ENCODE measurements around the gene ATG16L2. TPM values are rescaled to one million over a fixed set of nuclear protein-coding genes. Genes with fewer than 3 reads are reported as not detected.
A peak's percentile ranks its signal among the peaks of the same experiment; 100 is the strongest.

ATG16L2 gene
- total RNA-seq, 1 donor from 2014 or later: 44.0 TPM

GRCh38 chr11:72828692-72829101, 14.5 kb downstream of the ATG16L2 start:
- Mint-ChIP-seq H3K27me3 (ENCODE audit: low read depth) (no peaks in the 10 kb centered on the region), H3K4me1 (peaks cover 11% of the 10 kb centered on the region), H3K36me3 (no peaks in the 10 kb centered on the region), H3K9me3 (no peaks in the 10 kb centered on the region), H3K4me3 (no peak overlapping the region), H3K27ac (no peak overlapping the region)
- TF ChIP-seq CTCF (IDR thresholded peaks at IDR 0.05; ENCODE audit: unreplicated experiment): no peak
- no peak for DNase-seq (ENCODE audit: low spot score in 2 of 2, unreplicated experiment in 2 of 2)

DNA sequence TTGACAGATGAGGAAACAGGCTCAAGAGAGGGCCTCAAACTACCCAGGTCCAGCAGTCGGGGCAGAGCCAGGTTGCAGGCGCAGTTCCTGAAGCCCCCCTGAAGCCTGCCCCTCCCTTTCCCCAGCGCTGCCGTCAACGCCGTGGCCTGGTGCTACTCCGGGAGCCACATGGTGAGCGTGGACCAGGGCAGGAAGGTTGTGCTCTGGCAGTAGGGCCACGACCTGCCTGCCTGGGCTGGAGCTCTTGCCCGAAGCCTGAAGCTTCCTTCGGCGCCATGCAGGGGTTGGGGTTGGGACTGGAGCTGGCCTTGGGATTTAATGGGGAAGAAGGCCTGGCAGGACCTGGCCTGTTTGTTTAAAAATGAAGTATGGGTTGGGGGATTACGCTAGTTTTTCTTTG, 15.0 kb downstream of the ATG16L2 start:
- no peak for TF ChIP-seq CTCF (IDR thresholded peaks at IDR 0.05; ENCODE audit: unreplicated experiment)
- Mint-ChIP-seq H3K4me1 (peaks cover 11% of the 10 kb centered on the region), H3K27me3 (ENCODE audit: low read depth) (no peaks in the 10 kb centered on the region), H3K9me3 (no peaks in the 10 kb centered on the region), H3K36me3 (no peaks in the 10 kb centered on the region), H3K27ac (no peak overlapping the region), H3K4me3 (no peak overlapping the region)
- DNase-seq (ENCODE audit: low spot score in 2 of 2, unreplicated experiment in 2 of 2): no peak

DNA sequence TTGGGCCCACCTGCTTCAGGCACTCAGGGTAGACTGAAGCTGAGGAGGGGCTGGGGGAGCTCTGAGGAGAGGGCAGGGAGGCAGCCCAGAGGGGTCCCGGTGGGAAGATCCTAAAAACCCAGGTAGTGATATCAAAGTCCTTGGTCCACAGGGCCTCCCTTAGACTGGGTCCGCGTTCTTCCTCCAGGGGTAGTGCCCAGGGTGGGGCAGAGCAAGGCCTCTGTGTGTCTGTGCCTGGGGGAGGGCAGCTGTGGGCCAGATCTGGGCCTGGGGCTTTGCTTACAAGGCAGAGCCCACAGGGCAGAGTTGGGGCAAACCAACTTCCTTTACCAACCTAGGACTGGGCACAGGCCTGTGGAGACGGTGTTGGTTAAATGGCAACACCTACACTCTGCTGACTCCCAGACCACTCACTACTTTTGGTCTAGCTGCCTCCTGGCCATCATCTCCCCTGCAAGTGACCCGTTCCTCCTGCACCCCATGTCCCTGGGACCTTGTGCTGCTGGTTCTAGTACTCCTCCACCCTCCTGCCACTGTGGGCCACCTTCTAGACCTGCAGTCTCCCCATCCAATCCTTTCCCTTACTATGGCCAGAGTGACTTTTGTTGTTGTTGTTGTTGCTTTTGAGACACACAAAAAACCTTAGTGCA, 15.8 kb downstream of the ATG16L2 start:
- peaks cover 11% of the 10 kb centered on the region for H3K4me1 Mint-ChIP-seq
- no peak overlapping the region for H3K4me3 Mint-ChIP-seq
- DNase-seq (ENCODE audit: low spot score in 2 of 2, unreplicated experiment in 2 of 2): no peak
- H3K9me3 Mint-ChIP-seq: no peaks in the 10 kb centered on the region
- TF ChIP-seq CTCF (IDR thresholded peaks at IDR 0.05; ENCODE audit: unreplicated experiment): no peak
- no peaks in the 10 kb centered on the region for H3K27me3 Mint-ChIP-seq (ENCODE audit: low read depth)
- no peak overlapping the region for H3K27ac Mint-ChIP-seq
- H3K36me3 Mint-ChIP-seq: no peaks in the 10 kb centered on the region

DNA sequence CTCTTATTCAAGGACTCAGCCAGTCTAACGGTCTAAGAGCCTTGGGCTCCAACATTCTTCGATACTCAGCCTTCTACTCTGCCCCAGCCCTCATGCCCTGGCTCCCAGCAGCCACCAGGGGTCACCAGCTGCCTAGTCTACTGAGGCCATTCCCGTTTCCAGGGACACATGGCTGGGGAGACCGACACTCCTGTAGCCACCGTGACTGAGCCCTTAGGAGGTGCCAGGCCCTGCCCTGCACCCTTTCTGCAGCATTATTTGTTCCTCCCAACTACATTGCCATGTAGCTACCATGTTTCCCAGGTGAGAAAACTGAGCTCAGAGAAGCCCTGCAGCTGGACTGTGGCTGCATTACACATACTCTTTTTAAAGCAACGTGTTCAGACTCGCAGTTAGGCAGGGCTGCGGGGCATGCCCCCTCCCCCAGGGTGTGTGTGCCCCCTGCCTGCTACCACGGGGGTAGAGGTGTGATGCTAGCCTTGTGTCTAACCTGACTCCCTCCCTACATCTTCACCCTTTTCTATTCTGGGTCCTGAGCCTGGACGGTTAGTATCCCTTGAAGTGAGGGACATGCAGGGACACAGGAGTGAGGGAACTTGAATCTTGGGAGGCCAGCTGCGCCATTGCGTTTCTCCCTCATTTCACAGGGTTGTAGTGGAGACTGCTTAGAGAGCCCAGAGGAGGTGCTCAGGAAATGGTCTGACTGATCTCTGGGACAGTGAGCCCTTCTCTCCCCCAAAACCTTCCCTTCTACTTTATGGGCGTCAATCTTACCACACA, 17.5 kb downstream of the ATG16L2 start:
- H3K4me1 Mint-ChIP-seq: peaks cover 17% of the 10 kb centered on the region
- peak in 1 of 2 experiments; percentile 84 for DNase-seq (ENCODE audit: low spot score in 2 of 2, unreplicated experiment in 2 of 2)
- peak overlapping the region; percentile 50 for H3K27ac Mint-ChIP-seq
- no peaks in the 10 kb centered on the region for H3K36me3 Mint-ChIP-seq
- peak; percentile 77 for TF ChIP-seq CTCF (IDR thresholded peaks at IDR 0.05; ENCODE audit: unreplicated experiment)
- H3K9me3 Mint-ChIP-seq: no peaks in the 10 kb centered on the region
- no peaks in the 10 kb centered on the region for H3K27me3 Mint-ChIP-seq (ENCODE audit: low read depth)
- no peak overlapping the region for H3K4me3 Mint-ChIP-seq

DNA sequence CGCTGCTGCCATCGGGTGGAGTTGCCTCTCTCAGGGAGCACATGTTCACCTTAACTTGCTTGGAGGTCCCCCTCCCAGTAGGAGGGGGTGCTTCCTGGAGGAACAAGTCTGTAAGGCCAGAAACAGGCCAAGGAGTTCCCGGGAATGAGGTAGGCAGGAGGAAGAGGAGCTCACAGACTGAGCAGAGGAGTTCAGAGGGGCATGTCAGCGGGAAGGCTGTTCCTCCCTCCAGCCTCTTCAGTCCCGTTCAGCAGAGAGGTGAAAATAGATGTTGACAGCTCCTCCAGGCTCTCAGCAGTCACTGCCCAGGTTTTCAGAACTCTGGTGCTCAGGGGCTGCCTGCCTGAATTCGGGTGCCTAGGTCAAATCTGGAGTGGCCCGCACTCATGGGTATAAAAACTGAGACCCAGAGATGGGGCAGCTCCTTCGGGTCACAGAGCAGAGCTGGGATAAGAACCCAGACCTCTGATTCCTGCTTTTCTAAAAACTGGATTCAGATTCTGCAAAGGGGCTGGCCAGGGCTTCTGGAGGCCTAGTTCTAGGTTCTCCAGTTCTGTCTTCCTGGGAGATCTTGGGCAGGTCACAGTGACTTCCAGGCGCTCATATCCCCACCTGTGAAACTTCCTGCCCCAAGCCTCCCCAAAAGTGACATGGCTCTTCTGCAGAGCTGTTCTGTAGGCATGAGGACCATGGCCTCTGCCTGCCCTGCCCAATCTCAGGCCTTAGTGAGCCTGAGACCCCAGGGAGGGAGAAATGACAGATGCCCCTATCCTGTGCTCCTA, 18.3 kb downstream of the ATG16L2 start:
- no peak for TF ChIP-seq CTCF (IDR thresholded peaks at IDR 0.05; ENCODE audit: unreplicated experiment)
- H3K4me1 Mint-ChIP-seq: peaks cover 17% of the 10 kb centered on the region
- peak overlapping the region; percentile 50 for H3K27ac Mint-ChIP-seq
- no peaks in the 10 kb centered on the region for H3K9me3 Mint-ChIP-seq
- no peak for DNase-seq (ENCODE audit: low spot score in 2 of 2, unreplicated experiment in 2 of 2)
- H3K4me3 Mint-ChIP-seq: no peak overlapping the region
- no peaks in the 10 kb centered on the region for H3K36me3 Mint-ChIP-seq
- no peaks in the 10 kb centered on the region for H3K27me3 Mint-ChIP-seq (ENCODE audit: low read depth)
